ENCODE data around the gene PIRT.

PIRT gene

DNA sequence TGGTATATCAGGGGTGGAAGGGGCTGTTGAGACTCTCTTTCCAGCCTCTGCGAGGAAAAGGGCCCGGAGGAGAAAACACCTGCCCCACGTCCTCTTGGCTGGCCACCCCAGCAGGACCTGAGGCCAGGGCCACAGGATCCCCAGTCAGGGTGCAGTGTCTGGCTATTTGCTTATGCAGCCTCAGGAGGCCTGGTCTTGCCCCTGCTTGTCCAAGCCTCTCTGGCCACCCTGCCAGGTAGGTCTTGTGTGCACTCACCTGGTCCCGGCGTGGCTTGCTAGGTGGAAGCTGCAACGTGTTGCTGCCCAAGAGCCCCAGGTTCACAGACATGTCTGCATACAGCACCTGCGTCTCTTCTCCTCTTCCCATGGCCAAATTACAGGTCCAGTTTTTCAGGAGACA lies 34.5 kb downstream of the PIRT start:
- no peak overlapping the region for H3K4me2 ChIP-seq (ENCODE audit: insufficient read depth, low read length, poor library complexity, severe bottlenecking)
- no peak overlapping the region for H2BK15ac ChIP-seq (ENCODE audit: low read length)
- H3K36me3 ChIP-seq (replicated peaks in 1 of 2; ENCODE audit: control insufficient read depth in 2 of 2, insufficient read depth in 2 of 2, low read length in 2 of 2): no peaks in the 10 kb centered on the region
- H3K9ac ChIP-seq (ENCODE audit: low read depth, low read length, poor library complexity): no peak overlapping the region
- H3K4ac ChIP-seq (ENCODE audit: low read length): no peak overlapping the region
- no peak overlapping the region for H2BK12ac ChIP-seq (ENCODE audit: low read length)
- peaks cover 0 to 3% of the 10 kb centered on the region in 2 donors for H3K4me1 ChIP-seq (ENCODE audit: control insufficient read depth in 2 of 2, insufficient read depth in 1 of 2, low read depth in 1 of 2, low read length in 2 of 2)
- no peak overlapping the region for H3K27ac ChIP-seq (replicated peaks; ENCODE audit: low read length)
- no peaks in the 10 kb centered on the region for H3K79me1 ChIP-seq (ENCODE audit: low read depth, low read length)
- H2AFZ ChIP-seq (ENCODE audit: low read length): no peak overlapping the region
- no peak for DNase-seq (ENCODE audit: low spot score)
- H3K27me3 ChIP-seq (ENCODE audit: control insufficient read depth in 3 of 3, insufficient read depth in 3 of 3, low read depth in 1 of 3, low read length in 3 of 3): no peaks in the 10 kb centered on the region
- H4K91ac ChIP-seq (ENCODE audit: low read depth, low read length, poor library complexity): no peak overlapping the region
- H2BK120ac ChIP-seq (ENCODE audit: low read depth, low read length): no peak overlapping the region
- no peak overlapping the region for H4K8ac ChIP-seq (ENCODE audit: low read depth, low read length)
- H2AK5ac ChIP-seq (ENCODE audit: low read depth, low read length): peak overlapping the region; percentile 50
- H3K9me3 ChIP-seq (replicated peaks in 1 of 2; ENCODE audit: control insufficient read depth in 2 of 2, insufficient read depth in 1 of 2, low read depth in 1 of 2, low read length in 2 of 2): no peaks in the 10 kb centered on the region
- H3K14ac ChIP-seq (ENCODE audit: low read length): no peak overlapping the region
- peak overlapping the region; percentile 45 for H3K18ac ChIP-seq (ENCODE audit: low read length)
- no CpG with 5 or more reads among the region's 7 CpGs for WGBS, 2 donors (ENCODE audit: extremely low coverage in 2 of 2, insufficient read length in 2 of 2, insufficient replicate concordance in 1 of 2)
- H3K23ac ChIP-seq (ENCODE audit: low read depth, low read length, poor library complexity): no peak overlapping the region
- no peak overlapping the region for H2BK5ac ChIP-seq (ENCODE audit: low read length)
- no peak overlapping the region for H3K4me3 ChIP-seq (ENCODE audit: low read length in 2 of 2)

DNA sequence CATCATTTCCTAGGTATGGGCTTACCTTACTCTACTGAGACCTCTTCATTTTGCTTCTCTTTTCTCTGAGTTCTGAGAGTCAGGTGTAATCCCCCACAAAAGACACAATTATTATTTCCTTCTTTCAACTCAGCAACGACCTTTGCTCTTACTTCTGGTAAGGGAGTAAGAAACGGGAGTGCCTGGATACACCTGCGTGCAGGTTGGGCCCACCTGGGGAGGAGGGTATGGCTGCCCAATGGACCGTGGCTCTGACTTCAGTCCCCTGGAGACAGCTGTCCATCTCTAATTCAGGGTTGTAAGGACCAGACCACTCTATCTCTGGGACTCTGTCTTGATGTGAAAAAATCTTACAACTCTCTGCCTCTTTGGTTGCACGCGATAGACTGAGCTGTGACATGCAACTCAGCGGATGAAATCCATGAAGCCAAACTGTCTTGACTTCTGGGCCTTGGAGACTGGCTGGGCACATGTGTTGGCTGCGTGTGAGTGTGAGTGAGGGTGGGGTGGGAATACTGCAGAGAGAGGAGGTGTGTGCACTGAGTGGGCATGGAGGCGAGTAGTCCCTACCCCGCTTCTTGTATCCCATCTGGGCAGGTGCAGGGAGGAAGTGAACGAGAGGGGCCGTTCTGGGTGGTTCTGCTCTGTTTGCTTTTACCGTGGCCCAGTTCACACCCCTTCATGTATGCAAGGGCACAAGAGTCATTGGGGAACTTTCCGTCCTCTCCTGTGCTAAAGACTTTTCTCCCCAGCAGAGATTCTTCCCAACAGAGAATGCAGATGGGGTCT lies 35.2 kb downstream of the PIRT start:
- no peak overlapping the region for H4K8ac ChIP-seq (ENCODE audit: low read depth, low read length)
- H2BK5ac ChIP-seq (ENCODE audit: low read length): no peak overlapping the region
- no peak overlapping the region for H3K18ac ChIP-seq (ENCODE audit: low read length)
- H3K27ac ChIP-seq (replicated peaks; ENCODE audit: low read length): no peak overlapping the region
- peaks cover 0 to 3% of the 10 kb centered on the region in 2 donors for H3K4me1 ChIP-seq (ENCODE audit: control insufficient read depth in 2 of 2, insufficient read depth in 1 of 2, low read depth in 1 of 2, low read length in 2 of 2)
- no peaks in the 10 kb centered on the region for H3K36me3 ChIP-seq (replicated peaks in 1 of 2; ENCODE audit: control insufficient read depth in 2 of 2, insufficient read depth in 2 of 2, low read length in 2 of 2)
- WGBS, 2 donors (ENCODE audit: extremely low coverage in 2 of 2, insufficient read length in 2 of 2, insufficient replicate concordance in 1 of 2): no CpG with 5 or more reads among the region's 14 CpGs
- H2BK120ac ChIP-seq (ENCODE audit: low read depth, low read length): no peak overlapping the region
- peak overlapping the region; percentile 50 for H2AK5ac ChIP-seq (ENCODE audit: low read depth, low read length)
- H3K4me2 ChIP-seq (ENCODE audit: insufficient read depth, low read length, poor library complexity, severe bottlenecking): no peak overlapping the region
- H3K79me1 ChIP-seq (ENCODE audit: low read depth, low read length): no peaks in the 10 kb centered on the region
- no peak overlapping the region for H2BK12ac ChIP-seq (ENCODE audit: low read length)
- H3K4me3 ChIP-seq (ENCODE audit: low read length in 2 of 2): no peak overlapping the region
- no peak overlapping the region for H4K91ac ChIP-seq (ENCODE audit: low read depth, low read length, poor library complexity)
- no peak overlapping the region for H3K4ac ChIP-seq (ENCODE audit: low read length)
- H3K14ac ChIP-seq (ENCODE audit: low read length): no peak overlapping the region
- H3K23ac ChIP-seq (ENCODE audit: low read depth, low read length, poor library complexity): no peak overlapping the region
- H2BK15ac ChIP-seq (ENCODE audit: low read length): no peak overlapping the region
- DNase-seq (ENCODE audit: low spot score): no peak
- no peaks in the 10 kb centered on the region for H3K9me3 ChIP-seq (replicated peaks in 1 of 2; ENCODE audit: control insufficient read depth in 2 of 2, insufficient read depth in 1 of 2, low read depth in 1 of 2, low read length in 2 of 2)
- H3K27me3 ChIP-seq (ENCODE audit: control insufficient read depth in 3 of 3, insufficient read depth in 3 of 3, low read depth in 1 of 3, low read length in 3 of 3): no peaks in the 10 kb centered on the region
- no peak overlapping the region for H2AFZ ChIP-seq (ENCODE audit: low read length)
- no peak overlapping the region for H3K9ac ChIP-seq (ENCODE audit: low read depth, low read length, poor library complexity)

DNA sequence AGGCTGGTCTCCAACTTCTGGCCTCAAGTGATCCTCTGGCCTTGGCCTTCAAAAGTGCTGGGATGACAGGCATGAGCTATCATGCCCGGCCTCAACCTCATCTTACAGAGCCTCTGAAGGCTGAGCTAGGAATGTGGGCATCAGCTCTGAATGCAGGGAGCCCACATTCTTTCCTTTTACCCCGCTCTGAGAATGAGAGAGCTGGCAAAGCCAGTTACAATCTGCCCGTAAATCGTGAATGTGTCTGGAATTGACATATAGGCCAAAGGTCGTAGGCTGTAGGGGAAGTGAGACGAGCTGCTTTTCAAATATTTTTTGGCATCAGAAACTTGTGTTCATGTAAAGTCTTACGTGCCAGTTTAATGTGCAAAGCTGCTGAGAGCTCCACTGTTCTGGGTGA lies 38.5 kb downstream of the PIRT start:
- no peak overlapping the region for H3K4ac ChIP-seq (ENCODE audit: low read length)
- no peak overlapping the region for H2BK120ac ChIP-seq (ENCODE audit: low read depth, low read length)
- no peak overlapping the region for H2BK12ac ChIP-seq (ENCODE audit: low read length)
- no peak overlapping the region for H3K23ac ChIP-seq (ENCODE audit: low read depth, low read length, poor library complexity)
- H4K8ac ChIP-seq (ENCODE audit: low read depth, low read length): no peak overlapping the region
- no peak overlapping the region for H3K4me2 ChIP-seq (ENCODE audit: insufficient read depth, low read length, poor library complexity, severe bottlenecking)
- H3K14ac ChIP-seq (ENCODE audit: low read length): no peak overlapping the region
- H3K79me1 ChIP-seq (ENCODE audit: low read depth, low read length): no peaks in the 10 kb centered on the region
- no peak for DNase-seq (ENCODE audit: low spot score)
- no peak overlapping the region for H4K91ac ChIP-seq (ENCODE audit: low read depth, low read length, poor library complexity)
- H3K36me3 ChIP-seq (replicated peaks in 1 of 2; ENCODE audit: control insufficient read depth in 2 of 2, insufficient read depth in 2 of 2, low read length in 2 of 2): no peaks in the 10 kb centered on the region
- no peak overlapping the region for H3K9ac ChIP-seq (ENCODE audit: low read depth, low read length, poor library complexity)
- no peak overlapping the region for H3K18ac ChIP-seq (ENCODE audit: low read length)
- H2BK5ac ChIP-seq (ENCODE audit: low read length): no peak overlapping the region
- no peaks in the 10 kb centered on the region for H3K27me3 ChIP-seq (ENCODE audit: control insufficient read depth in 3 of 3, insufficient read depth in 3 of 3, low read depth in 1 of 3, low read length in 3 of 3)
- no peak overlapping the region for H3K27ac ChIP-seq (replicated peaks; ENCODE audit: low read length)
- peaks cover 0 to 3% of the 10 kb centered on the region in 2 donors for H3K4me1 ChIP-seq (ENCODE audit: control insufficient read depth in 2 of 2, insufficient read depth in 1 of 2, low read depth in 1 of 2, low read length in 2 of 2)
- WGBS, 2 donors (ENCODE audit: extremely low coverage in 2 of 2, insufficient read length in 2 of 2, insufficient replicate concordance in 1 of 2): no CpG with 5 or more reads among the region's 7 CpGs
- no peak overlapping the region for H2BK15ac ChIP-seq (ENCODE audit: low read length)
- no peak overlapping the region for H2AFZ ChIP-seq (ENCODE audit: low read length)
- no peaks in the 10 kb centered on the region for H3K9me3 ChIP-seq (replicated peaks in 1 of 2; ENCODE audit: control insufficient read depth in 2 of 2, insufficient read depth in 1 of 2, low read depth in 1 of 2, low read length in 2 of 2)
- H2AK5ac ChIP-seq (ENCODE audit: low read depth, low read length): no peak overlapping the region
- no peak overlapping the region for H3K4me3 ChIP-seq (ENCODE audit: low read length in 2 of 2)

DNA sequence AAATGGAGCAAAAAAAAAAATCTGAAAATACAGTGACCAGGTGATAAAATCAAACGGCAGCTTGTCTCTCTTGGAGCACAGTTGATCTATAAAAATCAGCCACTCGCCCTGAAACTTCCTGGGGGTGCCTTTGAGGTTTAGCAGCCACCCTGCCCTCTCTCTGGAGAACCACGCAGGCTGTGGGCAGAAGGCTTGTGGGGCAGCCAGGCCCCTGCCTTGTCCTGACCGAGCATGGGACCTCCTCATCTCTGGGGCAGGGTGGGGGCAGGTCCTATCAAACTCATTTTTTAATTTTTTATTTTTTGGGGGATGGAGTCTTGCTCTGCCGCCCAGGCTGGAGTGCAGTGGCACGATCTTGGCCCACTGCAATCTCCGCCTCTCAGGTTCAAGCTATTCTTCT lies 39.0 kb downstream of the PIRT start:
- no peak overlapping the region for H3K4ac ChIP-seq (ENCODE audit: low read length)
- no peaks in the 10 kb centered on the region for H3K4me1 ChIP-seq (ENCODE audit: control insufficient read depth in 2 of 2, insufficient read depth in 1 of 2, low read depth in 1 of 2, low read length in 2 of 2)
- H2AFZ ChIP-seq (ENCODE audit: low read length): no peak overlapping the region
- H3K18ac ChIP-seq (ENCODE audit: low read length): peak overlapping the region; percentile 41
- no peak overlapping the region for H2AK5ac ChIP-seq (ENCODE audit: low read depth, low read length)
- H4K91ac ChIP-seq (ENCODE audit: low read depth, low read length, poor library complexity): no peak overlapping the region
- no CpG with 5 or more reads among the region's 7 CpGs for WGBS, 2 donors (ENCODE audit: extremely low coverage in 2 of 2, insufficient read length in 2 of 2, insufficient replicate concordance in 1 of 2)
- H3K23ac ChIP-seq (ENCODE audit: low read depth, low read length, poor library complexity): no peak overlapping the region
- no peak overlapping the region for H4K8ac ChIP-seq (ENCODE audit: low read depth, low read length)
- H2BK15ac ChIP-seq (ENCODE audit: low read length): no peak overlapping the region
- no peaks in the 10 kb centered on the region for H3K27me3 ChIP-seq (ENCODE audit: control insufficient read depth in 3 of 3, insufficient read depth in 3 of 3, low read depth in 1 of 3, low read length in 3 of 3)
- H2BK12ac ChIP-seq (ENCODE audit: low read length): no peak overlapping the region
- H3K14ac ChIP-seq (ENCODE audit: low read length): no peak overlapping the region
- no peak overlapping the region for H2BK5ac ChIP-seq (ENCODE audit: low read length)
- H3K27ac ChIP-seq (replicated peaks; ENCODE audit: low read length): no peak overlapping the region
- DNase-seq (ENCODE audit: low spot score): no peak
- H2BK120ac ChIP-seq (ENCODE audit: low read depth, low read length): no peak overlapping the region
- H3K36me3 ChIP-seq (replicated peaks in 1 of 2; ENCODE audit: control insufficient read depth in 2 of 2, insufficient read depth in 2 of 2, low read length in 2 of 2): no peaks in the 10 kb centered on the region
- H3K79me1 ChIP-seq (ENCODE audit: low read depth, low read length): no peaks in the 10 kb centered on the region
- H3K9me3 ChIP-seq (replicated peaks in 1 of 2; ENCODE audit: control insufficient read depth in 2 of 2, insufficient read depth in 1 of 2, low read depth in 1 of 2, low read length in 2 of 2): no peaks in the 10 kb centered on the region
- H3K4me3 ChIP-seq (ENCODE audit: low read length in 2 of 2): no peak overlapping the region
- H3K9ac ChIP-seq (ENCODE audit: low read depth, low read length, poor library complexity): no peak overlapping the region
- H3K4me2 ChIP-seq (ENCODE audit: insufficient read depth, low read length, poor library complexity, severe bottlenecking): no peak overlapping the region
